GM18511 (cell line): ENCODE measurements around the gene OSBPL10.
A peak's percentile ranks its signal among the peaks of the same experiment; 100 is the strongest.

Experiments used
- ATAC-seq: cut with Tn5 transposase; IDR thresholded peaks from one replicate; pipeline ENCODE4 v1.9.1; 2021; ENCODE audit warnings: mild to moderate bottlenecking, moderate library complexity; ENCODE audit not compliant: unreplicated experiment

The OSBPL10 gene

DNA sequence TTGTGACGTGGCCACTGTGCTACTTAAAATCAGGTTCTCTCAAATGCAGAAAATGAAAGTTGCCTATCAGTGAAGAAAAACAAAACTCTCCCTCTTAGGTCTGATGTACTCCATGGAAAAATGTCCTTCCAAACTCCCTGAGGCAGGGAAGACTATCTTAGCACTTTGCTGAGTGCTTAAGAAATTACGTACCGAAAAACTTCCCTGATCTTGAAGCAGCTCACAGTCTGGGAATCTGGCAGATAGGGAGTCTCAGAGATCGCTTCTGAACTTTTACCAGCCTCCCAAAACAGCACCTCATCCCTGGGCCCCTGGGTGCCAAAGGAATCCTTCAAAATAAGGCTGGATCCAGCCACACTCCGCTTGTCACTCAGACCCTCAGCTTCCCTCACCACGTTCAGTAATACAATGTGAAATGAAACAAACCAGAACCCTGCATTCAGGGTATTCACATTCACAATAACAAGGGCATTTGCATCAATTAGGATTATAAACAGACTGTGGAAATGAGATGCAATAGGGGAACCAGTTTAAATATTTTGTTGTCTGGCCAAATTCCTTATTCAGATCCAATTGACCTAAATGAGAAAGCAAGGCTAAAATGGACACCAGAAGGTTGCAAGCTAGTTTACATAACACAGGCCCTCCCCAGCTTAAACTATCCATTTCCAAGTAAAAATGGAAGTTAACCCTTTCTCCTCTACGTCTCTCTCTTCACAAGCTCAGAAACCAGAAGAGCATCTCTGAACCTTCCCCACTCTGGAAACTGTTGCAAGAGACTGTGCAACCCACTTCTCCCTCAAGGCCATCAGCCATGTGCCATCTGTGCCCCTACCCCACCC lies 20.9 kb downstream of the OSBPL10 start:
- ATAC-seq = peak; percentile 40

- no peak for ATAC-seq
These were observed 21.8 kb downstream of the OSBPL10 start for GRCh38 chr3:31959251-31959650.

- ATAC-seq = no peak
These were observed 22.3 kb downstream of the OSBPL10 start for GRCh38 chr3:31958701-31959152.

GRCh38 chr3:31957106-31957505 lies 24.0 kb downstream of the OSBPL10 start:
- ATAC-seq = no peak

- ATAC-seq = no peak
These were observed 25.5 kb downstream of the OSBPL10 start for GRCh38 chr3:31955581-31955980.

GRCh38 chr3:31953636-31954035 lies 27.4 kb downstream of the OSBPL10 start:
- no peak for ATAC-seq

- no peak for ATAC-seq
These were observed 28.0 kb downstream of the OSBPL10 start for GRCh38 chr3:31953091-31953490.

DNA sequence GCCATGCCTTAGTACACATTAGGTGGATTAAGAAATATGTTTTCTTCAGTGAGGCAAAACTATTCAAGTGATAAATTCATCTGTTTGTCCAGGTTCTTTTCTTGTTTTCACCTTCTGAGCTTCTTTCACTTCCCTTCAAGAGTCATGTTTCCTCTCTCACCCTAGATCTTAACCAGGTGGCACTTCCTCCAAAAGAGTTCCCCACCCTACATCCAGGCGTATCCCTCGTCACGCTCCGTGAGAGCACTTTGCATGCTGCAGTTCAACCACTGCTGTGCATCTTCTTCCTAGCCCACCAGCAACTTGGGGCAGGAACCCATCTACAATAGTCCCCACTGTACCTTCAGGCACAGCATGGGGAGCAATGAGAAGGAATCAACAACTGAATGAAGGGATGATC lies 28.9 kb downstream of the OSBPL10 start:
- ATAC-seq = peak; percentile 94

DNA sequence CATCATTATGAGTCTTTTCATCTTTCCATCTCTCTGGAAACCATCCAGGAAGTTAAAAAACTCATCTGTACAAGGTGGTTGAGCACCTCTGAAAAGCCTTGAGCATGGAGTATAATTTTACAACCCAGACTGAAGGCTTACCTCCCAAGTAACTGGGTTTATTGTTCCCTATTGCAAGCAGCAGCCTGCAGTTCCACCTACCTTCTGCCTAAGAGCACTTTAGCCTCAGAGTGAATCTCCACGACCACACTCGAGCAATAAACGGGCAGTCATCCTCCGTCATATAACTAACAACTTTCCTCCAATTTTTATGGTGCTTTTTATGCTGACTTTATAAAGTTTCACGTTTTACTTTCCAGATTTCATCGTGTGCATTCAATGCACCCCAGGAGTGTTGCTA lies 32.8 kb downstream of the OSBPL10 start:
- no peak for ATAC-seq

DNA sequence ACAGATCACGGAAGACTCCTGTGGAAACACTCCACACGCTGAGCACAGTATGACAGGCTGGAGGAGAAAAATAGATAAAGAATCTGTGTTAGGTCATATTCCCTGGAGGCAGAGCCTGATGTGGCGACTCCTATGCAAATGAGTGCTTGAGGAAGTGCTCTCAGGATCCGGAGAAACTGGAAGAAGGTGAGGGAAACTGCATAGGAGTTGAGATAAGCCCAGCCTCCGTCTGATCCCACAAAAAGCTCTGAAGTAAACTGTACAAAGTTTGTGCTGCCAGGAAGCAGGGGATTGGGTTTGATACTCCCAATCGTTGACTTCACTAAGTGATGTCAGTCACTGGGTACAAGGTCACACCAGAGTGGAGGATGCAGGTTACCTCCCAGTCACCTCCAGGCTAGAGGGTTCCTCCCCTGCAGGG lies 33.4 kb downstream of the OSBPL10 start:
- no peak for ATAC-seq

- no peak for ATAC-seq
These were observed 33.9 kb downstream of the OSBPL10 start for GRCh38 chr3:31947162-31947561.

DNA sequence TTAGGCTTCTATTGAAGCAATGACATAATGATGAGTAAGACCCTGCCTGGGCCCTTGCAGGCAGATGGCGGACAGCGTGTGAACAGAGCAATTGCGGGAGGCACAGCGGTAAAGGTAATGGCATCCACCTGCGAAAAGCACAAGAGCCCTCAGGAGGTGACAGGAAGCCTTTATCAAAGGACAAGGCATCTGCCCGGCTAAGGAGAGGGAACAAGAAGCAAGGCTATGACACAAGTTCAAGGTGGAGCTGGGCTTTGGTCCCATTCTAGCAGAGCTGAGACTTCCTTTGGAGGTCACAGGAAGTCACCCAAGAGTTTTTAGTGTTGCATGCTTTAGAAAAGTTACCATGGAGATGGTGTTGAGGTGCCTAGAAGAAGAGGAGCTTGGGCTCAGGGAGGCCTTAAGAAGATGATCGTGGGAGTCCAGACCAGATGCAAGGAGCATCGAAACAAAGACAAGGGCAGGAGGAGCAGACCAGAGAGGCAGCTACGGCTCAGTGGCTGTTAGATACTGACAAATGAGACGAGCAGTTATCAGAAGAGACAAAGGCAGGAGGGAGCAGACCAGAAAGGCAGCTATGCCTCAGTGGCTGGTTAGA lies 34.5 kb downstream of the OSBPL10 start:
- ATAC-seq = no peak

- ATAC-seq = peak; percentile 6
These were observed 35.4 kb downstream of the OSBPL10 start for GRCh38 chr3:31945738-31946052.

GRCh38 chr3:31943041-31943440 lies 38.0 kb downstream of the OSBPL10 start:
- no peak for ATAC-seq

DNA sequence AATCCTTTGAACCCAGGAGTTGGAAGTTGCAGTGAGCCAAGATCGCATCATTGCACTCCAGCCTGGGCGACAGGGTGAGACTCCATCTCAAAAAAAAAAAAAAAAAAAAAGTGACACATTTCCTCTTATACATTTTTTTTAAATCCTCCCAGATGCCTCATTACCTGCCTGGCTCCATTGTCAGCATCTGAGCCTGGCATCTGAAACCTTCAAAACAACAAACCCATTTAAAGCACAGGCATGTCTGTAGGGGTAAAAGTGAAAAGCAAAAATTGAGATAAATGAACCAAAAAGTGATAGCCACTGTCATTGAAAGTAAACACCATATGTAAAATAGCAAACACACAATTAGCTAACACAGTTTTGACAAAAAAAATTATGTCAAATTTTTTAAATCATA lies 38.6 kb downstream of the OSBPL10 start:
- no peak for ATAC-seq

GRCh38 chr3:31937225-31937624 lies 43.8 kb downstream of the OSBPL10 start:
- no peak for ATAC-seq

- ATAC-seq = no peak
These were observed 44.5 kb downstream of the OSBPL10 start for GRCh38 chr3:31936420-31937060.

- ATAC-seq = no peak
These were observed 46.2 kb downstream of the OSBPL10 start for GRCh38 chr3:31934866-31935265.

DNA sequence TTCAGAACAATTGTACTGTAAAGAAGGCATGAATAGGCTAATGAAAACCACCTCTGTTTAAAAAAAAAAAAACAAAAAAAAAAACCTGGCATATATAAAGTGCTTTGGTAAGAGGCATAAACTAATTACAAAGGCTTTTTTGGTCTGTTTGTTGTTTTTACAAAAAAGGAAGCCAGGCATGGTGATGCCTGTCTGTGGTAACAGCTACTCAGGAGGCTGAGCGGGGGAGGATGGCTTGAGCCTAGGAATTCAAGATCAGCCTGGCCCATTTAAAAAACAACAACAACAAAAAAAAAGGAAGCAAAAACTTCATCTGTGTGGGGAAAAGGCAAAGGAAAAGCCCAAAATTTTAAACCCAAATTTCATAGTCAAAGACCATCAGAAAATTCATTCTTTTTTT lies 47.0 kb downstream of the OSBPL10 start:
- ATAC-seq = no peak

DNA sequence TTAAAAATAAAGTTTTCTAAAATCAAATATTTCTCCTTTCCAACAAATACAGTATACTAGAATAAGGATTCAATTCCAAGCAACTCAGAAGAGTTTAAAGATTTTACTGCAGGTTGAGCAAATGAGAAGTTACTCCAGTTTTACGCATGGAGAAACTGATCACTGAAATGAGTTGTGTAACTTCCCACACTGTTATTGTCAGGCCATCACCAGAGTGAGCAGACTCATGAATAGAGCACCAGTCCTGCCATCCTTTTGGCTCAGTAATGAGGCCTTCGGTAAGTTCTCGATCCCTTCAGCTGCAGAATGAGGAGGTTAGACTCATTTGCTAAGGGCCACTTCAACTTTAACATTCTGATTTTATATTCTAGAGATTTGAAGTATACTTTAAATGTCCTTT lies 48.1 kb downstream of the OSBPL10 start:
- no peak for ATAC-seq

GRCh38 chr3:31929826-31930502 lies 51.1 kb downstream of the OSBPL10 start:
- no peak for ATAC-seq

DNA sequence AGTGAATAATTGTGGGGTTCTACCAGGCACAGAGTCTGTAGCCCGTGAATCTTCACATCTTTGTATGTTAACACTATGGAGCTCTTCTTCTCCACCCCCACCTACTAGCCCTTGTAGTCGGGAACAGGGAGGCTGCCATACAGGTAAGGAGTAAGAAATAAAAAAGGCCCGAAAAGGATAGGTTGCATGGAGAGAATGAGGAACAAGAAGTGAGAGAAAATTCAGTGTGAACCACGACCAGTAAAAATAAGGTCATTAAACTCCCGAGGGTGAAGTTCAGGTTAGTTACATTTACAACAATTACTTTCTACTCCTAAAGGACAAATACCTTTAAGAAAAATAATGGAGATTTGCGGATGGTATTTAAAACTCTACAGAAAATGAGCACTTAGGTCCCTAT lies 53.3 kb downstream of the OSBPL10 start:
- no peak for ATAC-seq
